IMR-90 (cell line): ENCODE measurements around the gene MRPL20.

Experiments
- CEBPB ChIP-seq: IDR thresholded peaks from 2 replicates; pipeline ENCODE4 v1.6.1; 2012; ENCODE audit warnings: low read depth, low read length, improper control_type of control experiment
- FOS ChIP-seq: fragments of 150-350 bp; IDR thresholded peaks from 2 replicates; pipeline ENCODE4 v1.6.1; 2016; ENCODE audit warnings: low read depth, low read length
- MAZ ChIP-seq: IDR thresholded peaks from 2 replicates; pipeline ENCODE4 v1.6.1; 2012; ENCODE audit warnings: low read depth, mild to moderate bottlenecking, low read length, improper control_type of control experiment, moderate library complexity, borderline replicate concordance
- MXI1 ChIP-seq: IDR thresholded peaks from 2 replicates; pipeline ENCODE4 v1.6.1; 2012; ENCODE audit warnings: low read depth, mild to moderate bottlenecking, low read length, moderate library complexity, borderline replicate concordance
- POLR2A ChIP-seq: IDR thresholded peaks from 2 replicates; pipeline ENCODE4 v1.6.1; 2012; ENCODE audit warnings: mild to moderate bottlenecking, low read depth, low read length
- RAD21 ChIP-seq: IDR thresholded peaks from 2 replicates; pipeline ENCODE4 v1.6.1; 2012; ENCODE audit warnings: low read length, improper control_type of control experiment
- RFX5 ChIP-seq: IDR thresholded peaks from 2 replicates; pipeline ENCODE4 v1.8.0; 2012; ENCODE audit warnings: low read depth, mild to moderate bottlenecking, low read length, moderate library complexity
- SMC3 ChIP-seq: fragments of 150-350 bp; IDR thresholded peaks from 2 replicates; pipeline ENCODE4 v1.6.1; 2016; ENCODE audit warnings: low read depth, mild to moderate bottlenecking, antibody characterized with exemption, low read length, moderate library complexity
- TF ChIP-seq, protein P1 (sequence below): fragments of 150-350 bp; IDR thresholded peaks from 2 replicates; pipeline ENCODE4 v1.6.1; 2016; ENCODE audit warnings: low read depth, mild to moderate bottlenecking, low read length, moderate library complexity, borderline replicate concordance
- TF ChIP-seq, protein P2 (sequence below): conservative IDR thresholded peaks from 2 replicates; pipeline ENCODE4 v1.5.1; 2012; ENCODE audit warnings: mild to moderate bottlenecking, low read depth, low read length, improper control_type of control experiment

DNA sequence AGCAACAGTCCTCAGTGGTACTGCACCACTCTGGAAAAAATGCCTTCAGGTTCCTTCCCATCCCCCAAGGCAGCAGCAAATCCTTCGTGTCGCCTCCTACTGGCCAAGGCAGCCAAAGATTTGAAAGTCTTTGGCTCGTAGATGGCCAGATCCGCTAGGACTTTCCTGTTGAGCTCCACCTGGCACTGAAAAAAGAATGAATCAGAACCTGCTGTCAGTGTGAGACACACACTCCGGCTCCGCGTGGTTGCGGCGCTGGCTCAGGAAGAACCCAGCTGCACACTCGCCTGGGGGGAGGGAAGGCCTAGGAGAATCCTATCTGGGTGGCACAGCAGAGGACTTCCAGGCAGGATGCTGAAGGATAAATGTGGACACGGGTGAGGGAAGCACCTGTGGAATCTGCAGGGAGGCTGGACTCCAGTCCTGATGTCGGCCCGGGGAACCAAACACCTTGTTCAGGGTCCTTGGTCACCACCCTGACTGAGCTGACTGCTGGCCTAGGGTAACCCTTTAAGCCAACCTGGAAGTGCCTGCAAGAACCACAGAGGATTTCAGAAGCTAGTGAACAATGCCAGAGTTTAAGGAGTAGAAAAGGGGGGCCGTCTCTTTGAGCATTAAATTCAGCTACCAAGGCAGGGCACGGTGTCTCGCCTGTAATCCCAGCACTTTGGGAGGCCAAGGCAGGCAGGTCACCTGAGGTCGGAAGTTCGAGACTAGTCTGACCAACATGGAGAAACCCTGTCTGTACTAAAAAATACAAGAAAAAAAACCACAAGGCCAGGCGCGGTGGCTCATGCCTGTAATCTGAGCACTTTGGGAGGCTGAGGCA lies 4.8 kb downstream of the MRPL20 start:
- TF ChIP-seq, protein P1, sequence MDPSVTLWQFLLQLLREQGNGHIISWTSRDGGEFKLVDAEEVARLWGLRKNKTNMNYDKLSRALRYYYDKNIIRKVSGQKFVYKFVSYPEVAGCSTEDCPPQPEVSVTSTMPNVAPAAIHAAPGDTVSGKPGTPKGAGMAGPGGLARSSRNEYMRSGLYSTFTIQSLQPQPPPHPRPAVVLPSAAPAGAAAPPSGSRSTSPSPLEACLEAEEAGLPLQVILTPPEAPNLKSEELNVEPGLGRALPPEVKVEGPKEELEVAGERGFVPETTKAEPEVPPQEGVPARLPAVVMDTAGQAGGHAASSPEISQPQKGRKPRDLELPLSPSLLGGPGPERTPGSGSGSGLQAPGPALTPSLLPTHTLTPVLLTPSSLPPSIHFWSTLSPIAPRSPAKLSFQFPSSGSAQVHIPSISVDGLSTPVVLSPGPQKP, result no peak
- TF ChIP-seq, protein P2, sequence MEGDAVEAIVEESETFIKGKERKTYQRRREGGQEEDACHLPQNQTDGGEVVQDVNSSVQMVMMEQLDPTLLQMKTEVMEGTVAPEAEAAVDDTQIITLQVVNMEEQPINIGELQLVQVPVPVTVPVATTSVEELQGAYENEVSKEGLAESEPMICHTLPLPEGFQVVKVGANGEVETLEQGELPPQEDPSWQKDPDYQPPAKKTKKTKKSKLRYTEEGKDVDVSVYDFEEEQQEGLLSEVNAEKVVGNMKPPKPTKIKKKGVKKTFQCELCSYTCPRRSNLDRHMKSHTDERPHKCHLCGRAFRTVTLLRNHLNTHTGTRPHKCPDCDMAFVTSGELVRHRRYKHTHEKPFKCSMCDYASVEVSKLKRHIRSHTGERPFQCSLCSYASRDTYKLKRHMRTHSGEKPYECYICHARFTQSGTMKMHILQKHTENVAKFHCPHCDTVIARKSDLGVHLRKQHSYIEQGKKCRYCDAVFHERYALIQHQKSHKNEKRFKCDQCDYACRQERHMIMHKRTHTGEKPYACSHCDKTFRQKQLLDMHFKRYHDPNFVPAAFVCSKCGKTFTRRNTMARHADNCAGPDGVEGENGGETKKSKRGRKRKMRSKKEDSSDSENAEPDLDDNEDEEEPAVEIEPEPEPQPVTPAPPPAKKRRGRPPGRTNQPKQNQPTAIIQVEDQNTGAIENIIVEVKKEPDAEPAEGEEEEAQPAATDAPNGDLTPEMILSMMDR, result peak; percentile 68
- TF ChIP-seq POLR2A, result no peak
- peak; percentile 23 for TF ChIP-seq RAD21
- TF ChIP-seq MXI1, result no peak
- no peak for TF ChIP-seq FOS
- TF ChIP-seq SMC3, result peak; percentile 43
- TF ChIP-seq RFX5, result no peak
- TF ChIP-seq MAZ, result no peak
- no peak for TF ChIP-seq CEBPB
